HEK293 (cell line): Measurements from ENCODE around the gene SHISA9.

ENCODE experiments used
- CTCF ChIA-PET: fragments of 350-600 bp; formaldehyde crosslinking; extraction: SDS; loops from one replicate; lab custom pipeline; 2021; ENCODE audit warnings: antibody characterized with exemption; lab: Yijun Ruan, JAX
- POLR2A ChIA-PET: fragments of 300-600 bp; formaldehyde crosslinking; extraction: SDS; loops from one replicate; lab custom pipeline; 2020; ENCODE audit warnings: antibody characterized with exemption, inconsistent platforms; lab: Yijun Ruan, JAX
- H3K27ac ChIP-seq: fragments of 200-500 bp; sonication (Bioruptor generic); 2 replicates; pipeline ENCODE4 v1.5.1; 2014; ENCODE audit warnings: low read depth, low read length, control low read depth, inconsistent platforms; ENCODE audit errors: extremely low read depth
- H3K36me3 ChIP-seq, 2 experiments: fragments of 200-500 bp in 1 of 2; sonication (Bioruptor generic) in 1 of 2; 1 replicate in 1 of 2; 2 replicates in 1 of 2; pipeline ENCODE4 v1.5.1; 2014 to 2017; ENCODE audit warnings: inconsistent platforms in 2 of 2, low read length in 2 of 2; ENCODE audit not compliant: control insufficient read depth in 2 of 2, insufficient read depth in 1 of 2
- H3K4me1 ChIP-seq: fragments of 200-500 bp; sonication (Bioruptor generic); 2 replicates; pipeline ENCODE4 v1.5.1; 2014; ENCODE audit warnings: mild to moderate bottlenecking, low read length, inconsistent platforms; ENCODE audit not compliant: control insufficient read depth, insufficient read depth
- H3K4me3 ChIP-seq: 2 replicates; pipeline ENCODE4 v1.5.1; 2011; ENCODE audit warnings: low read depth, mild to moderate bottlenecking, control low read depth, low read length, moderate library complexity
- H3K9me3 ChIP-seq: fragments of 200-500 bp; sonication (Bioruptor generic); 2 replicates; pipeline ENCODE4 v1.5.1; 2014; ENCODE audit warnings: low read depth, low read length, inconsistent platforms; ENCODE audit not compliant: control insufficient read depth, insufficient read depth
- EGR2 ChIP-seq: fragments of 450-650 bp; formaldehyde crosslinking; IDR thresholded peaks from 2 replicates; pipeline ENCODE4 v1.5.1; 2016; ENCODE audit warnings: low read depth, missing biosample characterization, missing genetic modification characterization
- GFI1B ChIP-seq: fragments of 450-650 bp; formaldehyde crosslinking; IDR thresholded peaks from 2 replicates; pipeline ENCODE4 v1.5.1; 2016; ENCODE audit warnings: missing biosample characterization, missing genetic modification characterization
- GLIS1 ChIP-seq: fragments of 450-650 bp; formaldehyde crosslinking; IDR thresholded peaks from 2 replicates; pipeline ENCODE4 v1.5.1; 2016; ENCODE audit warnings: missing biosample characterization, missing genetic modification characterization
- KLF10 ChIP-seq: fragments of 450-650 bp; IDR thresholded peaks from 2 replicates; pipeline ENCODE4 v1.5.1; 2018; ENCODE audit warnings: missing biosample characterization, mild to moderate bottlenecking, missing genetic modification characterization
- SP2 ChIP-seq: fragments of 450-650 bp; formaldehyde crosslinking; IDR thresholded peaks from 2 replicates; pipeline ENCODE4 v1.5.1; 2016; ENCODE audit warnings: missing biosample characterization, missing genetic modification characterization
- TCF7L2 ChIP-seq: IDR thresholded peaks from 2 replicates; pipeline ENCODE4 v1.6.1; 2011; ENCODE audit warnings: low read depth, mild to moderate bottlenecking, inconsistent platforms, low read length, moderate library complexity, borderline replicate concordance
- ZBTB1 ChIP-seq: fragments of 450-650 bp; formaldehyde crosslinking; IDR thresholded peaks from 2 replicates; pipeline ENCODE4 v1.5.1; 2016; ENCODE audit warnings: missing biosample characterization, missing genetic modification characterization
- ZBTB21 ChIP-seq: fragments of 450-650 bp; formaldehyde crosslinking; IDR thresholded peaks from 2 replicates; pipeline ENCODE4 v1.5.1; 2017; ENCODE audit warnings: missing biosample characterization, missing genetic modification characterization
- ZFP37 ChIP-seq: fragments of 450-650 bp; formaldehyde crosslinking; IDR thresholded peaks from 2 replicates; pipeline ENCODE4 v1.5.1; 2016; ENCODE audit warnings: missing biosample characterization, missing genetic modification characterization
- ZIC2 ChIP-seq: fragments of 450-650 bp; formaldehyde crosslinking; IDR thresholded peaks from 2 replicates; pipeline ENCODE4 v1.5.1; 2016; ENCODE audit warnings: missing biosample characterization, missing genetic modification characterization
- ZNF114 ChIP-seq: fragments of 450-650 bp; formaldehyde crosslinking; IDR thresholded peaks from 2 replicates; pipeline ENCODE4 v1.5.0; 2017; ENCODE audit warnings: missing biosample characterization, missing genetic modification characterization
- ZNF140 ChIP-seq: fragments of 450-650 bp; formaldehyde crosslinking; IDR thresholded peaks from 2 replicates; pipeline ENCODE4 v1.5.1; 2016; ENCODE audit warnings: missing biosample characterization, missing genetic modification characterization
- ZNF155 ChIP-seq: fragments of 450-650 bp; formaldehyde crosslinking; IDR thresholded peaks from 2 replicates; pipeline ENCODE4 v1.5.1; 2016; ENCODE audit warnings: missing biosample characterization, missing genetic modification characterization
- ZNF16 ChIP-seq: fragments of 450-650 bp; formaldehyde crosslinking; IDR thresholded peaks from 2 replicates; pipeline ENCODE4 v1.5.1; 2016; ENCODE audit warnings: low read depth, missing biosample characterization, missing genetic modification characterization
- ZNF184 ChIP-seq: fragments of 450-650 bp; IDR thresholded peaks from 2 replicates; pipeline ENCODE4 v1.5.1; 2018; ENCODE audit warnings: missing biosample characterization, mild to moderate bottlenecking, missing genetic modification characterization
- ZNF2 ChIP-seq: fragments of 450-650 bp; formaldehyde crosslinking; IDR thresholded peaks from 2 replicates; pipeline ENCODE4 v1.5.1; 2016; ENCODE audit warnings: missing biosample characterization, missing genetic modification characterization
- ZNF560 ChIP-seq: fragments of 450-650 bp; formaldehyde crosslinking; IDR thresholded peaks from 2 replicates; pipeline ENCODE4 v1.5.1; 2017; ENCODE audit warnings: missing biosample characterization, missing genetic modification characterization, borderline replicate concordance
- ZNF585B ChIP-seq: fragments of 450-650 bp; formaldehyde crosslinking; IDR thresholded peaks from 2 replicates; pipeline ENCODE4 v1.5.1; 2016; ENCODE audit warnings: missing biosample characterization, missing genetic modification characterization
- ZNF596 ChIP-seq: fragments of 450-650 bp; IDR thresholded peaks from 2 replicates; pipeline ENCODE4 v1.5.0; 2018; ENCODE audit warnings: missing biosample characterization, mild to moderate bottlenecking, missing genetic modification characterization, moderate library complexity
- ZNF670 ChIP-seq: fragments of 450-650 bp; formaldehyde crosslinking; IDR thresholded peaks from 2 replicates; pipeline ENCODE4 v1.5.1; 2016; ENCODE audit warnings: missing biosample characterization, missing genetic modification characterization, low read depth
- ZNF768 ChIP-seq: fragments of 450-650 bp; formaldehyde crosslinking; IDR thresholded peaks from 2 replicates; pipeline ENCODE4 v1.5.1; 2018; ENCODE audit warnings: missing biosample characterization, mild to moderate bottlenecking, missing genetic modification characterization
- ZSCAN30 ChIP-seq: fragments of 450-650 bp; IDR thresholded peaks from 2 replicates; pipeline ENCODE4 v1.5.1; 2018; ENCODE audit warnings: missing biosample characterization, mild to moderate bottlenecking, missing genetic modification characterization, moderate library complexity
- TF ChIP-seq, protein P1 (sequence below): fragments of 450-650 bp; formaldehyde crosslinking; IDR thresholded peaks from 2 replicates; pipeline ENCODE4 v1.5.1; 2016; ENCODE audit warnings: missing biosample characterization, missing genetic modification characterization

SHISA9 gene

DNA sequence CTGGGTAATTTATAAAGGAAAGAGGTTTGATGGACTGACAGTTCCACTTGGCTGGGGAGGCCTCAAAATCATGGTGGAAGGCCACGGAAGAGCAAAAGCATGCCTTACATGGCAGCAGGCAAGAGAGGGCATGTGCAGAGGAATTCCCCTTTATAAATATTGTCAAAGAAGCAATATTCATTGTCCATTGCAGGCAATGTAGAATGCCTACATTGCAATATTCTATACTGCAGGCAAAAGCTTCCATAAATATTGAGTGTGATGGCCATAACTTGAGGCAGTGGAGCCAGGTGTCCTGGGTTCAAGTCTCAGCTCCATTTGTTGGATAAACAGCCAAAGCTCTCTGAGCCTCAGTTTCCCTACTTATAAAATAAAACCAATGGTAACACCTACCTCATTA, 322.3 kb downstream of the SHISA9 start:
- H3K27ac ChIP-seq: no peak overlapping the region
- CTCF ChIA-PET: no interaction called here
- no peak overlapping the region for H3K4me3 ChIP-seq
- no peaks in the 10 kb centered on the region for H3K9me3 ChIP-seq
- H3K4me1 ChIP-seq: no peaks in the 10 kb centered on the region
- no peak for TF ChIP-seq KLF10 (tag by site-specific recombination)
- no peak for TF ChIP-seq ZNF140 (tag by site-specific recombination)
- POLR2A ChIA-PET: no interaction called here
- no peaks in the 10 kb centered on the region for H3K36me3 ChIP-seq

DNA sequence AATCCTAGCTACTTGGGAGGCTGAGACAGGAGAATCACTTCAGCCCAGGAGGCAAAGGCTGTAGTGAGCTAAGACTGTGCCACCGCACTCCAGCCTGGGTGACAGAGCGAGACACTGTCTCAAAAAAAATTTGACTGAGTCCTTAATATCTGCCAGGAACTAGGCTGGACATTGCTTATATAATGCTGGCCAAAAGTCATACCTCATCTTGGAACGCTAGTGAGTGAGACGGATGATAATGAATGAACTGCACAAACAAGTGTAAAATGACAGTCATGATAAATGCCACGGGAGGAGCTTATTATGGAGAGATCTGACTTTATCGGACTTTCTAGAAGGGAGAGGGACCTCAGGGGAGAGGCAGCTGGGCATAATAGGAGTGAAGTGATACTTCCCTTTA, 327.6 kb downstream of the SHISA9 start:
- Histone ChIP-seq H3K9me3 (no peaks in the 10 kb centered on the region), H3K4me1 (no peaks in the 10 kb centered on the region)
- CTCF ChIA-PET: no interaction called here

DNA sequence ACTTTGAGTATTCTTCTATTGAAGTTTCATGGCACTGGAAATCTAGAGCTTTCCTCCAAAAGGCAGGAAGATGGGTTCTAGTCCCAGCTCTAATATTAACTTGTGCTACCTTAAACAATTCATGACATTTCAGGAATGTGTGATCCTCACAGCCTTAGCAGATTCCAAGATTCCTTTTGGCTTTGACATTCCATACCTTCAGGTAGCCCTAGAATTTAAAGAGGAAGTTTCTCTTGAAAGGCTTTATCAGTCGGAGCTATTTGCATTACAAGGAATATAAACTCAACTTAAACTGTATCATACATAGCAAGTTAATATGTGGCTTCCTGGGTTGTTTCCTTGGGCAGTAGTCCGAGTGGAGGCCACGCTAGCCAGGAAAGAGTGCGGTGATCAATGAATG, 330.0 kb downstream of the SHISA9 start:
- Histone ChIP-seq H3K4me3 (no peak overlapping the region), H3K4me1 (no peaks in the 10 kb centered on the region), H3K9me3 (no peaks in the 10 kb centered on the region), H3K27ac (no peak overlapping the region), H3K36me3 (no peaks in the 10 kb centered on the region)
- ChIA-PET CTCF (no interaction called here), POLR2A (no interaction called here)
- TF ChIP-seq ZBTB1 (tag by site-specific recombination) (no peak), ZBTB21 (tag by site-specific recombination) (no peak), ZNF560 (tag by site-specific recombination) (no peak), ZNF2 (tag by site-specific recombination) (no peak), ZNF596 (tag by site-specific recombination) (no peak), TCF7L2 (no peak), ZNF155 (no peak), EGR2 (tag by site-specific recombination) (no peak), ZNF670 (tag by site-specific recombination) (no peak), ZFP37 (tag by site-specific recombination) (no peak), ZNF585B (tag by site-specific recombination) (no peak), GLIS1 (tag by site-specific recombination) (no peak), ZNF114 (tag by site-specific recombination) (no peak), ZNF16 (tag by site-specific recombination) (no peak), ZIC2 (no peak)

More for the DNA sequence above, 327.6 kb downstream of the SHISA9 start:
- Histone ChIP-seq H3K27ac (no peak overlapping the region), H3K36me3 (no peaks in the 10 kb centered on the region), H3K4me3 (no peak overlapping the region)
- POLR2A ChIA-PET: no interaction called here
- TF ChIP-seq, protein P1, sequence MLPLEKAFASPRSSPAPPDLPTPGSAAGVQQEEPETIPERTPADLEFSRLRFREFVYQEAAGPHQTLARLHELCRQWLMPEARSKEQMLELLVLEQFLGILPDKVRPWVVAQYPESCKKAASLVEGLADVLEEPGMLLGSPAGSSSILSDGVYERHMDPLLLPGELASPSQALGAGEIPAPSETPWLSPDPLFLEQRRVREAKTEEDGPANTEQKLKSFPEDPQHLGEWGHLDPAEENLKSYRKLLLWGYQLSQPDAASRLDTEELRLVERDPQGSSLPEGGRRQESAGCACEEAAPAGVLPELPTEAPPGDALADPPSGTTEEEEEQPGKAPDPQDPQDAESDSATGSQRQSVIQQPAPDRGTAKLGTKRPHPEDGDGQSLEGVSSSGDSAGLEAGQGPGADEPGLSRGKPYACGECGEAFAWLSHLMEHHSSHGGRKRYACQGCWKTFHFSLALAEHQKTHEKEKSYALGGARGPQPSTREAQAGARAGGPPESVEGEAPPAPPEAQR (tag by site-specific recombination): no peak
- TF ChIP-seq GFI1B (tag by site-specific recombination) (no peak), ZNF768 (tag by site-specific recombination) (no peak), ZSCAN30 (tag by site-specific recombination) (no peak), SP2 (no peak), ZNF184 (tag by site-specific recombination) (no peak)
